RKO (cell line): ENCODE measurements around the gene ANO5.

Source experiments
- DNase-seq: peaks from one replicate; pipeline ENCODE4 v3.0.0-alpha.2; 2016; ENCODE audit warnings: low spot score

ANO5 gene

DNA sequence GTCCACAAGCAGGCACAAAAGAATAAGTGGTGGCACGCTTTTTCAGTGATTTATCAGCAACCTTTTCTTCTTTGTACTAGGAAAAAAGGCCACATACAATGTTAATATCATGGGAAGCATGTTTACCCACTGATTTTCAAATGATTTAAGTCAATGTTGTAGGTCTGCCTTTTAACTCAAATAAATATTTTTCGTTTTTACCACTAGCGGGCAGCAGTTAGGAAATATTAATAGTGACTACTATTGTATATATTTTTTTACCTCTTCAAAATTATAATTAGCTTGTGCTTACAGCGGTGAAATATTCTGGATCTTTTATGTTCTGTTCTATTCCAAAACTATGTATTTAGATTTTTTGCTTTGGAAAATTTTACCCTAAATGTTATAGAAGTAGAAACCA is 138.9 kb downstream of the ANO5 start:
- no peak for DNase-seq
